GM18519 (cell line): ENCODE data around the gene SAXO2.
"Not testable (repeated sequence)": the region's sequence is repeated elsewhere in the genome, so short reads cannot be mapped to it uniquely, and the experiment has no call there.

ENCODE experiments used
- ATAC-seq: cut with Tn5 transposase; IDR thresholded peaks from one replicate; pipeline ENCODE4 v1.9.1; 2021; ENCODE audit warnings: mild to moderate bottlenecking, moderate library complexity; ENCODE audit not compliant: unreplicated experiment, low FRiP score

SAXO2 gene

DNA sequence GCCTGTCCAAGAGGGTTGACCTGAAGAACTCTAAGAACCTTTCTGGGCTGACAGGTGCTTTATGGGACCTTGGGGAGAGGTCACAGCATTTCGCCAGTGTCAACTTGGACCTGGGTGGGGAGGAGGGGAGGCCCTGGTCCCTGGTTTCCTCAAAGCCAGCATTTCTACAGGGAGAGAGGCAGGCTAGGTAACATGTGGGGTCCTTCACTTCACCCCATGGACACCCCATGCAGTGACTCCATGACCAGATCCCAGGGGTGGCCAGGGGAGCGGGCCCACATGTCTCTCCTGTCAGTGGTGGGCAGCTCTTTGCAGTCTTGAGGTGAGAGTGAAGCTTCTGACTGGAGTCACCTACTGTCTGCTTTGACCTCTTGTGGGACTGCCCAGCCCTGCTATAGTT, 50.8 kb downstream of the SAXO2 start:
- ATAC-seq = no peak

DNA sequence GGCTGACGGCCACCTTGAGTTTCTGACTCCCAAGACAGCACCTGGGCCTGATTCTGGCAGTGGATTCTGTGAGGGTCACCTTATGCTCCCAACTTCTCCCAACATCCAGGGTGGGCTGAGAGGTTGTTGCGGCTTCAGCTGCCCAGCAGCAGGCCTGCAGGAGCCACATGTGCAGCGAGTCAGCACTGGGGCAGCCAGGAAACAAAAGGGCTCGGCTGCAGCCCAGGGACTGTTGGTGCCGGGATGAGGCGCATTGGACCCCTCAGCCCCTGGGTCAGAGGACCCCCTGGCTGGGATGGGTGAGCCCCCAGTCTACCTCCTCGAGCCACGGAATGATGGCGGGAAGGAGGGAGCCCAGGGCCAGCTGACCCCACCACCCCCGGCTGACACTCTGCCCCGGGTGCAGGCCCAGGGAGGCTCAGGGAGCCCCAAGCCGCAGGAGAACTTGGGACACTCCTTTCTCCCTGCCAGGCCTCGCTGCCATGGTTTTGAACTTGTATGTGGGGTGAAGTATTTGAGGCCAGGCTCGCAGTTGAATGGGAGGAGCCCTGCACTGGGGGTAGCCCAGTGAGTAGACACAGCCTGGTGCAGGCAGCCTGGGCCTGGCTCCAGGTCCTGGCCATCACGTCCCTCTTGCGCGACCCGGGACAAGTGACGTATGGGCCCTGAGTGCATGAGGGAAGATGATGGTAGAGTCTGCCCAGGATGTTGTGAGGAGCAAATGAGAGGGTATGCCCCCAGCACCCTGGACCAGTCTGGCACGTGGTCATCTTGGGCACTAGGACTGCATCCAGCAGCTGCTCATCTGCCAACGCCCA, 51.5 kb downstream of the SAXO2 start:
- not testable (repeated sequence) for ATAC-seq

DNA sequence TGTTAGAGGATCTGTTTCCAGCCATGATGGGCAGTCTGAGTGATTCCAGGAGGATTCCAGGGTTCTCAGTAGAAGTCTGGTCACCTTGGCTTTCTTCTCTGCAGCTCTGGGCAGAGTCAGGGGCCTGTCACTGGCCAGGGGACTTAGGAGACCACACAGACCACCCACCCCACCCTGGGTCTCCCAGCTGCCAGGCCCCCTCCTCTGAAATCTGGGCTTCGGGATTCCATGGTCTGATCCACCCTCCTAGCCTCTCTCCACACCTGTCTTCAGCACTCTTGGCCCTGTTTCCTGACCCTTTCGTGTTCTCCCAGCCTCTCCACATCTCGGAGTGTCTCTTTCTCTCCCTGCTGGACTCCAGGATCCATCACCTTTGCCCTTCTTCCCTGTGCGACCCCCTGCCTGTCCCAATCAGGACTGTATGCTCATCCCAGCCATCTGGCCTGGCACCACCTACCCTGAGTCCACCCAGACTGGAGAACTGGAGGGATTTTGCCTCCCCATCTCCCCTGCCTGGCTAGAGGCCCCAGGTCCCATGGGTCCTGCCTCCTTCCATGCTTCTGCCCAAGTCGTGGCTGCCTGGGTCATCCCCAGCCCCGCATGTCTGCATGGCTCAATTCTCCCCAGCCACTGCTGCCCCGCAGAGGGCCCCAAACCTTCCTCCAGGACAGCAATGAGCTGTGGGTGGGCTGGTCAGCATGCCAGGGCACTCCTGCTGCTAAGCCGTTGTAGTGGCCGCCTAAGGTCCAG, 52.3 kb downstream of the SAXO2 start:
- ATAC-seq = no peak

DNA sequence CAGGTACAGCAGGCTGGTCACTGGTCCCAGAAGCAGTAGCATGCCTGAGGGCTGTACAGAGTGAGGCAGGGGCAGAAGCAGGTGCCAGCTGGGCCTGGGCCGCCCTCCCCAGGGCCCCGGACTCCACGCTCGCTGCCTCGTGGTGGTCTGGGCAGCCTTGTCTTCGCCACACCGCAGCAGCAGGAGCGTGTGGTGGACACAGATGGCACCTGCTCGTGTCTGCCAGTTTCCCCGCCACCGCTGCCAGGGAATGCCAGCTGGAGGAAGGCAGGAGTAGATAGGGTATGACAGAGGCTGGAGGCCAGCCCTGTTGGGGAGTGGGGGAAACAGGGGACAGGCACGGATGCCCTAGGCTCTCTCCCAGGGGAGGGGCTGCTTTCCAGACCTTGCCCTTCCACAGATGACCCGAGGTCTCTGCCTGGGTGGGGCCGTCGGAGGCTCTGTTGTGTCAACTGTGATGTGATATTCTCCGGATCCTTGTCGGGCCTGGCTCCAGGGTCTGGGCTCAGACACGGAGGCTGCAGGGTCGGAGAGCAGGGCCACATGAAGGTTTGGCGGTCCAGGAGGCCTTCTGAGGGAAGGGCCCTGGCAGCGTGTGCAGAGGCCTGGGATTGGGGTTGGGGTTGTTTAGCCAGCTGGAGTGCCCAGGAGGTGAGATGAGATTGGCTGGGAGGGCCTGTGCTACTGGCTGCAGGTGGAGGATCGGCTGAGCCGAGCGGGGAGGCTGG, 53.1 kb downstream of the SAXO2 start:
- no peak for ATAC-seq

DNA sequence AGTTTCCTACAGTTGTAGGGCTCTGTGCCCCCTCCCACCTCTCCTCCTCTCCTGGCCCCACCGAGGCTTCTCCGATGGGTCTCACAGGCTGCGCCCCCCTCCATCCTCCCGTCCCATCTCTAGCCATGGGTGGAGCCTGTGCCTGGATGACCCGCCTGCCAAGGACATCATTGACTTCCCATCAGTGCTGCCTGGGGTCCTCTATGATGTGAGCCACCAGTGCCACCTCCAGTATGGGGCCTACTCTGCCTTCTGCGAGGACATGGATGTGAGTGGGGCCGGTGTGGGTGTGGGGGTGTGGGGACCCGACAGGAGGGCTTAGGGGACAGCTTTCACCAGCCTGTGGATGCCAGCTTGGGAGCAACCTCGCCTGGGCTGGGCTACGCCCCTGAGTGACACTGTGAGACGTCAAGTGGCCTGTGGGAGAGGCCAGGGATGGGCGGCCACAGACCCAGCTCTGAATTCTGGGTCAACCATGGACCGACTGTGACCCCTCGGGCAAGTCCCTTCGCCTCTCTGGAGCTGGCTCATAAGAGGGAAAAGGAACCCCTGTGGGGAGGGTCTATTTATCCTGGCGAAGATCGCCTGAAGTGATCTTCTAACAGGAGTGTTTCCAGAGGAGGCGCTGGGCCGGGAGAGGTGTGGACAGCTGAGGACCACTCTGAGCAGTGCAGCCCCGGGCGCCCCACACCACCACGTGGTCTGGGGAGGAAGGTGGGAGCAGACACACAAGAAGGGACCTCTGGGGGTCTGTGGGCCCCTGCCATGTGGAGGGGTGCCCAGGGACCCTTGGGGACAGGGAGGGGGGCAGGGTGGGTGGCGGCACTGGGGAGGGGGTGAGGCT, 53.9 kb downstream of the SAXO2 start:
- ATAC-seq = not testable (repeated sequence)

DNA sequence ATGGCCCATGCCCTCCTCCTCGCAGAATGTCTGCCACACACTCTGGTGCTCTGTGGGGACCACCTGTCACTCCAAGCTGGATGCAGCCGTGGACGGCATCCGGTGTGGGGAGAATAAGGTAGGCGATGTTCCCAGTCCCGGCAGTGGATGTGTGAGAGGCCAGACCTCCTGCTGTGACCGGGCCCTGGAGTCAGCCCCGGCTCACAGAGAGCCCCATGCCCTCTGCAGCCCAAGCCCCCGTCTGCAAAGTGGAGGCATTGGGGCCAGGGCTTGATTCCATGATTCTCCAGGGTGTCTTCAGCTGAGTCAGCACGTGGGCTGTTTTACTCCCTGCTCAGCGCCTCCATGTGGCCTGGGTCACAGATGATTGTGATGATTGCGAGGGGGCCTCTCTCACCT, 54.5 kb downstream of the SAXO2 start:
- no peak for ATAC-seq

DNA sequence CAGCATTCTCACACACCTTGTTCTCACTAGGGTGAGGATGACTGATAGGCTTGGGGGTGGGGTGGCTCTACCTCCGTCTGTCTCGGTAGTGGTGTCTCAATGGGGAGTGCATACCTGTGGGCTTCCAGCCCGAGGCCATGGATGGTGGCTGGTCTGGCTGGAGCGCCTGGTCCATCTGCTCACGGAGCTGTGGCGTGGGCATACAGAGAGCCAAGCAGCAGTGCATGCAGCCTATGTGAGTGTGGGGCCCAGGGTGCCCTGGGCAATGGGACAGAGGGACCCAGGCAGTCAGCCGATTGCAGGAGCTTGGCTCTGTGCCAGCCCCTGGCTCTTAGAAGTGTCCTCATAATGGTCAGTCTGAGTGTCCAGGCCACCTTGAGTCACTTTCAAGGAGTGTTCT, 54.9 kb downstream of the SAXO2 start:
- ATAC-seq = not testable (repeated sequence)

DNA sequence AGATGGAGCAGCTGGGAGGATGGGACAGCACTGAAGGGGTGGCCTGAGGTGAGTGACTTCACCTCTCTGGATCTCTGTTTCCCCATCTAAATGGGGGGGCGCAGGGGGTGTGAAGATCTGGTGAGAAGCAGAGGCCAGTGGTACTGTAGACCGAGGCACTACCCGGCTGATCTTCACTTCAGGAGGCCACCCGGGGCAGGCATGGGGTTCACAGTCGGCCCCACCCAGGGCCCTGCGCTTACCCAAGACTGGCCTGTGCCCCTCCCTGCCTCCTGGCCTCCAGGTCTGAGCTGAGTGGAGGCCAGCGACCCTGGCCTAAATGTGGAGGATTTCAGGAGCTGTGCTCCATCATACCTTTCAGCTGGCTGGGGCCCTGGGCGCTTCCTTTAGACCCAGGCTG, 55.7 kb downstream of the SAXO2 start:
- ATAC-seq = not testable (repeated sequence)

DNA sequence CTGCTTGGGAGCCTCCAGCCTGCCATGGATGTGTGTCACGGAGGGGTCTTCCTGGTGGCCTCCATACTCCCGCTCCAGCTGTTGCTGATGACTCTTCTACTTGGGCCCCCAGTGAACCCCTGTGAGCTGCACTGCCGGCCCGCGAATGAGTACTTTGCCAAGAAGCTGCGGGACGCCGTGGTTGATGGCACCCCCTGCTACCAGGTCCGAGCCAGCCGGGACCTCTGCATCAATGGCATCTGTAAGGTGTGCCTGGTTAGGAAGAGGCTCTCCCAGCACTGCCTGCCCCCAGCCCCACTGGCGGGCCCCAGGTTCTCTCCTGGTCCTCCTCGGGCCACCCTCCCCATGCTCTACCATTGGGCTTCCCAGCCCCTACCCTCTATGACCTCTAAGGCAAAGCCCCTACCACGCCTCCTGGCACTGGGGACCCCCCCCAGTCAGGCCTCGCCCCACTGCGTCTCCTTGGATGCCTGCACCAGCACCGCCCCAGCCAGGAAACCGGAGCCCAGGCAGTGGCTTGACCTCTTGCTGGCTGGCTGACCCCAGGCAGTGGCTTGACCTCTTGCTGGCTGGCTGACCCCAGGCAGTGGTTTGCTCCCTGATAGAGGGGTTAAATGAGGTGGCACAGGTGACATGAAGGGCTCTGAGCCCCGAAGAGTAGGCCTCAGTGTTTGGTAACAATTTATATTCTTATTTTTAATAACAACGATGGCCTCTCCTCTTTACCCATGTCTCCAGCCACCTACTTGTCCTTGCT, 57.1 kb downstream of the SAXO2 start:
- not testable (repeated sequence) for ATAC-seq

DNA sequence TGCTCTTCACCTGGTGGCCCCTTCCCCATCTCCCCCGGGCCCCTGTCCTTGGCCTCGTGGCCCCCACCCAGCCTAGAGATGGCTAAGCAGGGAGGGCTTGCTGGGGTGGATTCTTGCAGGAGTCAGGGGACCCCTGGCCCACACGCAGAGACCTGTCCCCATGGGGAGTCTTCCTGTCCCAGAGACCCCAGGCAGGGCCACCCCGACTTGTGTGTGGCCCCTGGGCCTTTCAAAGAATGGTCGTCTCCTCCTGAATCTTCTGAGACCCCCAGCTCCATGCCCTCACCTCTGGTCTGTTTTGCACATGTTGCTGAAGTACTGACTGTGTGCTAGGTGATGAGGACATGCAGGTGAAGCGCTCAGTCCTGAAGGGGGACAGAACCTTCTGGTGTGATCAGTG, 58.2 kb downstream of the SAXO2 start:
- ATAC-seq = not testable (repeated sequence)

DNA sequence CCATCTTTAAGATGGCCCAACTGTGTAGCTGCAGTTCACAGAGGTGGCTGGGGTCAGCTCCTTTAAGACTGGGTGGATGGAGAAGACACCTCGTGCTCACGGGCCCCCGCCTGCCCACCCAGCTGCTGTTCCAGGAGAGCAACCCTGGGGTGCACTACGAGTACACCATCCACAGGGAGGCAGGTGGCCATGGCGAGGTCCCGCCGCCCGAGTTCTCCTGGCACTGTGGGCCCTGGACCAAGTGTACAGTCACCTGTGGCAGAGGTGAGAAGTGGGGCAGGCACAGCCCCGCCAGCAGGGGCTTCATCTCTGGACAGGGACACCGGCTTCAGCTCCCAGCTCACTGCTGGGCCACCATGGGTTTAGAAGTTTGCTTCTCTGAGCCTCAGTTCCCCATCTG, 59.9 kb downstream of the SAXO2 start:
- not testable (repeated sequence) for ATAC-seq

DNA sequence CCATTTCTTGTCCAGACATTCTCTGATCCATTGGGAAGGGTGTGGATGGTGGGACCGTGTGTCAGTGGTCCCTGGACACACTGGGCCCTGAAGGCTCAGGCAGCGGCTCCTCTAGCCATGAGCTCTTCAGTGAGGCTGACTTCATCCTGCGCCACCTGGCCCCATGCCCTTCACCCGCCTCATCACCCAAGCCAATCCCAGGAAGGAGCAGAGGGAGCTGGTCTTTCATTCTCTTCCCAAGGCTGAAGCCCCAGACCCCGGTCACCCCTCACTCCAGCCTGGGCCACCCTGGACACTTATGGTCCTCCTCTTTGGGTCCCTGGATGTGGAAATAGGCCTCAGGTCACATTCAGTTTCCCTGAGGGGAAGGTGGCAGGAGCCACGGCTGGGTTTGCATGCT, 62.2 kb downstream of the SAXO2 start:
- not testable (repeated sequence) for ATAC-seq

DNA sequence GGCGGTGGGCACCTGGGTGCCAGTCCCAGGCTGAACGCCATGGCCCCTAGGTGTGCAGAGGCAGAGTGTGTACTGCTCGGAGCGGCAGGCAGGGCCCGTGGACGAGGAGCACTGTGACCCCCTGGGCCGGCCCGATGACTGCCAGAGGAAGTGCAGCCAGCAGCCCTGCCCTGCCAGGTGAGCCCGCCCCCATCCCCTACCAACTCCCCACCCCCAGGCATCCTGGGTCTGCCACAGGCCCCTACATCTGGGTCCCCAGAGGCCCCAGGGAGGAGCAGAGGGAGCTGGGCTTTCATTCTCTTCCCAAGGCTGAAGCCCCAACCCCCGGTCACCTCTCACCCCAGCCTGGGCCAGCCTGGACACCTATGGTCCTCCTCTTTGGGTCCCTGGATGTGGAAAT, 63.0 kb downstream of the SAXO2 start:
- not testable (repeated sequence) for ATAC-seq

DNA sequence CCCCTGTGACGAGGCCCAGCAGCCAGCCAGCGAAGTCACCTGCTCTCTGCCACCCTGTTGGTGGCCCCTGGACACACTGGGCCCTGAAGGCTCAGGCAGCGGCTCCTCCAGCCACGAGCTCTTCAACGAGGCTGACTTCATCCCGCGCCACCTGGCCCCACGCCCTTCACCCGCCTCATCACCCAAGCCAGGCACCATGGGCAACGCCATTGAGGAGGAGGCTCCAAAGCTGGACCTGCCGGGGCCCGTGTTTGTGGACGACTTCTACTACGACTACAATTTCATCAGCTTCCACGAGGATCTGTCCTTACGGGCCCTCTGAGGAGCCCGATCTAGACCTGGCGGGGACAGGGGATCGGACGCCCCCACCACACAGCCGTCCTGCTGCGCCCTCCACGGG, 64.3 kb downstream of the SAXO2 start:
- ATAC-seq = not testable (repeated sequence)

DNA sequence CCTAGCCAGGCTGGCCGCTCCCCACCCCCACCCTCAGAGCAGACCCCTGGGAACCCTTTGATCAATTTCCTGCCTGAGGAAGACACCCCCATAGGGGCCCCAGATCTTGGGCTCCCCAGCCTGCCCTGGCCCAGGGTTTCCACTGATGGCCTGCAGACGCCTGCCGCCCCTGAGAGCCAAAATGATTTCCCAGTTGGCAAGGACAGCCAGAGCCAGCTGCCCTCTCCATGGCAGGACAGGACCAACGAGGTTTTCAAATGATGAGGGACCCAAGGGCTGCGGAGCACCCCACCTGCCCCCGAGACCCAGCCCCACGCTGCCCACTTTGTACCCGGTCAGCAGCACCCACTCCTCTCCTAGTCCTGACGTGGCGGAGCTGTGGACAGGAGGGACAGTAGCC, 64.8 kb downstream of the SAXO2 start:
- ATAC-seq = not testable (repeated sequence)

DNA sequence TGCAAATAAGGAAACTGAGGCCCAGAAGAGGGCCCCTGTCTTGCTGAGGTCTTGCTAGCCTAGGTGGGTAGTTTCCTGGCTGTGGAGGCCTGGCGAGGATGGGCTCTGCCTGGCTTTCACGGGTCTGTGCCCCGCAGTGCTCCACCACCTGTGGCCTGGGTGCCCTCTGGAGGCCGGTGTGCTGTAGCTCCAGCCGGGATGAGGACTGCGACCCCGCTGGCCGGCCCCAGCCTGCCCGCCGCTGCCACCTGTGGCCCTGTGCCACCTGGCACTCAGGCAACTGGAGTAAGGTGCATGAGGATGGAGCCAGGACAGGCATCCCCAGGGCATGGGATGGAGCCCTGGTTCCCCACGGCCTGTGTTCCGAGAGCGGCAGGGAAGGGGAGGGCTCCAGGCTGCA, 66.4 kb downstream of the SAXO2 start:
- not testable (repeated sequence) for ATAC-seq

DNA sequence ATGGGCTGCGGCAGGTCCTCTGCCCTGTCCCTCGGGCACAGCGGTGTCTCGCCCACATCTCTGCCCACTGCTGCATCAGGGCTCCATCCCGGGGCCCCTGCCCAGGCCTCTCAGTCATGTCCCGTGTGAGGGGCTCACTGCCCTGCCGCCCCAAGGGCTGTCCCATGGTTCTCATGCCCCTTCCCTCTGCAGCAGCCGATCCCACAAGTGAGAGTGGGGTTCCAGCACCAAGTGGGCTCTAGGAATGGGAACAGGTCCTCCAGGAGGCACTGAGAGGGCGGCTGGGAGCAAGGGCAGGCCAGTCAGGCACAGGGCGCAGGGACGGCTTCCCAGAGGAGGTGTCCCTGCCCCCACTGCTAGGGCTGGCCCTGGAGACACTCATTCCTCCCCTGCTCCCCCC, 68.3 kb downstream of the SAXO2 start:
- ATAC-seq = not testable (repeated sequence)

DNA sequence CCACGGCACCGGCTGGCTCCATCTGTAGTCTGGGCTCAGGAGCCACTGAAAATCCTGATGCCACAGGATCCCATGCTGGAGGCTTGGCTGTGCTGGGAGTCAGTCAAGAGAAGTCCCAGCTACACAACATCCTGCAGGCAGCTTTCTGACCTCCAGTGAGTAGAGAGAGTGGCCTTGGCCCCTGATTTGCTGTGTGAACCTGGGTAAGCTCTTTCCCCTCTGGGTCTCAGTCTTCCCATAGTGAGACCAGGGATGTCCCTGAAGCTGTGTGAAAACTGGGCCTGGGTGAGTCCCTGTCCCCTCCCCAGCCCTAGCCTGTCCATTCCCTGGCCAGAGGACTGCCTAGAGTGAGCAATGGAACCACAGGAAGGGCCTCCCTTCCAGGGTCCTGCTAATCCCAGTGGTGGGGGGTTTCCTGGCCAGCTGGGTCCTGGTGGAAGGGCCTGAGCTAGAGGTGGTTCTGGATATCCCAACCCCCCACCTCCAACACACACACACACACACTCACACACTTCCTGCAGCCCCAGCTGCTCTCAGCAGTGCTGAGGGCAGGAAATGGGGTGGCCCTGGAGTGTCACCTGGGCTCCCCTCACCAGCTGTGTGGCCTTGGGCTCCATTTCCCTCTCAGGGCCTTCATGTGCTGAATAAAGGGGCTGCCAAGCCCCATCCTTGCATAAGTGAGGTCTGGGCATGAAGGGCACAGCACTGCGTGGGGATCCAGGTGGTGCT, 69.1 kb downstream of the SAXO2 start:
- ATAC-seq = peak; percentile 63
